Sigmoid colon (tissue), 7 donors: ENCODE data around the gene STK24. TPM values are rescaled to one million over a fixed set of nuclear protein-coding genes. Genes with fewer than 3 reads are reported as not detected.

ENCODE experiments used
- DNase-seq: peaks from one replicate; pipeline ENCODE4 v3.0.0-alpha.2; 2019
- H3K27ac ChIP-seq, 4 donors: fragments of 200-600 bp; sonication (generic); one replicate each; pipeline ENCODE4 v1.5.1; 2016 to 2019; ENCODE audit warnings: mild to moderate bottlenecking in 1 of 4
- H3K27me3 ChIP-seq, 3 donors: fragments of 200-600 bp; sonication (generic); one replicate each; pipeline ENCODE4 v1.5.1; 2019; ENCODE audit warnings: mild to moderate bottlenecking in 1 of 3
- H3K36me3 ChIP-seq, 4 donors: fragments of 200-600 bp; sonication (generic); one replicate each; pipeline ENCODE4 v1.5.1; 2016 to 2019
- H3K4me1 ChIP-seq, 4 donors: fragments of 200-600 bp; sonication (generic); one replicate each; pipeline ENCODE4 v1.5.1; 2017 to 2019
- H3K4me3 ChIP-seq, 4 donors: fragments of 200-600 bp; sonication (generic); one replicate each; pipeline ENCODE4 v1.5.1; 2017 to 2019; ENCODE audit warnings: mild to moderate bottlenecking in 2 of 4, moderate library complexity in 1 of 4
- H3K9me3 ChIP-seq, 4 donors: fragments of 200-600 bp in 3 of 4; sonication (generic) in 3 of 4; one replicate each; pipeline versions ENCODE4 v1.5.1 to v1.6.1; 2013 to 2019
- EP300 ChIP-seq, 4 donors: sonication (generic); formaldehyde crosslinking; IDR thresholded peaks; one replicate each; pipeline ENCODE4 v1.6.1; 2017; ENCODE audit warnings: antibody characterized with exemption in 4 of 4
- POLR2A ChIP-seq, 2 donors: fragments of 450-650 bp; IDR thresholded peaks; one replicate each; pipeline ENCODE4 v1.6.1; 2016; ENCODE audit warnings: antibody characterized with exemption in 2 of 2, mild to moderate bottlenecking in 2 of 2, moderate library complexity in 2 of 2
- POLR2AphosphoS5 ChIP-seq, 4 donors: sonication (generic); formaldehyde crosslinking; IDR thresholded peaks; one replicate each; pipeline ENCODE4 v1.6.1; 2017; ENCODE audit warnings: antibody characterized with exemption in 4 of 4
- WGBS, 2 donors: extraction: QIAGEN DNeasy Blood & Tissue Kit; methylation state at CpG; one replicate each; pipeline ENCODE4 v1.1.7; 2013; 5-methylcytosine and 5-hydroxymethylcytosine counted together
- intact Hi-C: fragments of 100-400 bp; cut with DNase I; formaldehyde crosslinking; loops from one replicate; pipeline ENCODE4 v1.15.1; 2023
- polyA plus RNA-seq, 3 donors: library from polyadenylated mRNA; stranded (reverse); fragments of 200-250 nt; gene quantifications; one replicate each; pipeline ENCODE4 v1.2.3, GENCODE V29; 2013
- total RNA-seq, 4 donors: library from RNA; depleted of rRNA; stranded (reverse); fragments of >200 nt; gene quantifications; one replicate each; pipeline ENCODE4 v1.1.0, GENCODE V29; 2016
- TF ChIP-seq, protein P1 (sequence below), 4 experiments: fragments of 450-650 bp in 3 of 4; fragments of 200-600 bp in 1 of 4; IDR thresholded peaks; one replicate each; pipeline ENCODE4 v1.5.1; 2016 to 2019; ENCODE audit warnings: antibody characterized with exemption in 4 of 4, mild to moderate bottlenecking in 3 of 4, moderate library complexity in 2 of 4
- donor health status: healthy with polysubstance abuse.
- donor health status: Bipolar disorder and iron deficiency.
- donor health status: healthy.

STK24 gene
- total and polyA plus RNA-seq, 7 donors: 59.7 to 200 (median 78.9) TPM

DNA sequence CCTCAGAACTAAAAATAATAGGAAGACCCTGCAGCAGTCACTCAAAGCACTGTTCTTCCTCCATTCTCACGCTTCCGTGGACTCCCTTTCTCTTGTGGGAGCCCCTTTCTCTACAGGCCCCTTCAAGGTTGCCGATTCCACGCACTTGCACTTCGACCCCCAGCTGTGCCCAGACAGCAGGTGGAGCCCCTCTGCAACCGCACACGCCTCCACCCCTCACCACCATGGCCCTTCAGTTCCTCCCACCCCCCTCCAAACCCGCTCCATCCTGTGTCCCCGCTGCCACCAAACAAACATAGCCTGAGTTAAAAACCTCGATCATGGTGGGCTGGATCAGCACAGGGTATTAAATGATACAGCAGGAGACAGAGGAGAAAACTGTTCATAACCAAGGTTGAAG is 102.6 kb downstream of the STK24 start:
- Histone ChIP-seq H3K4me3 (no peak overlapping the region), H3K27me3 (no peaks in the 10 kb centered on the region), H3K9me3 (no peaks in the 10 kb centered on the region), H3K4me1 (peaks cover 0 to 49% (median 40%) of the 10 kb centered on the region in 4 donors), H3K36me3 (peaks cover 12 to 34% (median 16%) of the 10 kb centered on the region in 4 donors), H3K27ac (no peak overlapping the region)
- WGBS, 2 donors: 86 to 89% methylated on average over 10 of the region's 10 CpGs
- TF ChIP-seq EP300 (IDR thresholded peaks at IDR 0.05) (no peak), POLR2AphosphoS5 (IDR thresholded peaks at IDR 0.05) (no peak), POLR2A (IDR thresholded peaks at IDR 0.05) (no peak)
- TF ChIP-seq, protein P1, sequence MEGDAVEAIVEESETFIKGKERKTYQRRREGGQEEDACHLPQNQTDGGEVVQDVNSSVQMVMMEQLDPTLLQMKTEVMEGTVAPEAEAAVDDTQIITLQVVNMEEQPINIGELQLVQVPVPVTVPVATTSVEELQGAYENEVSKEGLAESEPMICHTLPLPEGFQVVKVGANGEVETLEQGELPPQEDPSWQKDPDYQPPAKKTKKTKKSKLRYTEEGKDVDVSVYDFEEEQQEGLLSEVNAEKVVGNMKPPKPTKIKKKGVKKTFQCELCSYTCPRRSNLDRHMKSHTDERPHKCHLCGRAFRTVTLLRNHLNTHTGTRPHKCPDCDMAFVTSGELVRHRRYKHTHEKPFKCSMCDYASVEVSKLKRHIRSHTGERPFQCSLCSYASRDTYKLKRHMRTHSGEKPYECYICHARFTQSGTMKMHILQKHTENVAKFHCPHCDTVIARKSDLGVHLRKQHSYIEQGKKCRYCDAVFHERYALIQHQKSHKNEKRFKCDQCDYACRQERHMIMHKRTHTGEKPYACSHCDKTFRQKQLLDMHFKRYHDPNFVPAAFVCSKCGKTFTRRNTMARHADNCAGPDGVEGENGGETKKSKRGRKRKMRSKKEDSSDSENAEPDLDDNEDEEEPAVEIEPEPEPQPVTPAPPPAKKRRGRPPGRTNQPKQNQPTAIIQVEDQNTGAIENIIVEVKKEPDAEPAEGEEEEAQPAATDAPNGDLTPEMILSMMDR (IDR thresholded peaks at IDR 0.05): no peak
- no peak for DNase-seq
- intact Hi-C loops: no loop called here

DNA sequence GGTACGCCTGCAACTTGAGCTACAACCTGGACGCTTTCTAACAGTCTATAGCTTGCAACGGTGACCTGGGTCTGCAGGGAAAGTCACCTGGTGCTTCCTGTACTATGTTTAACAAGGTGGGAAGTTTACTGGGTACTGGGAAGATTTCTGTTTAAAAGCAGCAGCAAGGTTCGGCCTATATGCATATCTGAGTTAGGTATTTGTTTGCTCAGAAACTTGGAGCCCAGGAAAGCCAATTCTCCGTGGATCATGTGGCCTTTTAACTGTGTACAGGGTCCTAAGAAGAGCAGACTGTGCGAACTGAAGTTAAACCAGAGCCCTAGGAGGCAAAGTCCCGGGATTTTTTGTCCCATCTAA is 103.1 kb downstream of the STK24 start:
- Histone ChIP-seq H3K27ac (no peak overlapping the region), H3K36me3 (peaks cover 12 to 37% (median 16%) of the 10 kb centered on the region in 4 donors), H3K27me3 (no peaks in the 10 kb centered on the region), H3K4me3 (no peak overlapping the region), H3K9me3 (no peaks in the 10 kb centered on the region), H3K4me1 (peaks cover 0 to 45% (median 35%) of the 10 kb centered on the region in 4 donors)
- TF ChIP-seq, protein P1 (IDR thresholded peaks at IDR 0.05): no peak
- no peak for TF ChIP-seq EP300 (IDR thresholded peaks at IDR 0.05)
- TF ChIP-seq POLR2A (IDR thresholded peaks at IDR 0.05): no peak
- no peak for TF ChIP-seq POLR2AphosphoS5 (IDR thresholded peaks at IDR 0.05)
- no peak for DNase-seq
- intact Hi-C loops: no loop called here
- WGBS, 2 donors: 43 to 69% methylated on average over 7 of the region's 7 CpGs

DNA sequence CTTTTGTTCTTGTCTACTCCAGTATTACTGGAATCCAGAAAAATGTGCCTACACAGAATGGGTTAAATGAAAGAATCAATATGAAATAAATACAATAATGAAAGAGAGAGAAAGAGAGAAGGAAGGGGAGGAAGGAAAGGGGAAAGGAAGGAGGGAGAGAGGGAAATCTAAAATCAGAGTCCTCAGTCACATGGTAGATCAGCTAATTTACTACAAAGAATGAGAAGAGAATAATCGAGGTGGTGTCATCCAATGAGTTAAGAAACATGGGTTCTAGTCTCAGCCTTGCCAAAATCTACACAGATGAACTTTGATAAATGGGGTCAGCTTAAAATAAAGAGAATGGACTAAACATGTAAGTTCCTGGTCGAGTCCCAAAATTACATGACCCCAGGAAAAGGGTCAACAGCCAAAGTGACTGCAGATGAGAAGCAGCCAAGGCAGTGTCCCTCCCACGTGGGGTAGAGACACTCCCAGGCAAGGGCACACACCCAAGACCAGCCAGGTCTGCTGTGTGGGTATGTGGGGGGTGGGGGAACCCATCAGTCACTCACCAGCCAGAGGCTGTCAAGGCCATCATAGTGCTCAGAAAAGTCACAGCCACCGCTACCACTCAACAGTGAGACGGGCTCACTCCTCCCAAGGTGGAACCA is 103.6 kb downstream of the STK24 start:
- 62 to 80% methylated on average over 5 of the region's 5 CpGs for WGBS, 2 donors
- no peak overlapping the region for H3K27ac ChIP-seq
- TF ChIP-seq POLR2AphosphoS5 (IDR thresholded peaks at IDR 0.05) (no peak), EP300 (IDR thresholded peaks at IDR 0.05) (no peak), POLR2A (IDR thresholded peaks at IDR 0.05) (no peak)
- TF ChIP-seq, protein P1 (IDR thresholded peaks at IDR 0.05): no peak
- intact Hi-C loops: no loop called here
- H3K4me1 ChIP-seq: peaks cover 0 to 45% (median 33%) of the 10 kb centered on the region in 4 donors
- H3K36me3 ChIP-seq: peaks cover 12 to 37% (median 16%) of the 10 kb centered on the region in 4 donors
- DNase-seq: peak; percentile 56
- H3K27me3 ChIP-seq: no peaks in the 10 kb centered on the region
- no peak overlapping the region for H3K4me3 ChIP-seq
- H3K9me3 ChIP-seq: no peaks in the 10 kb centered on the region

DNA sequence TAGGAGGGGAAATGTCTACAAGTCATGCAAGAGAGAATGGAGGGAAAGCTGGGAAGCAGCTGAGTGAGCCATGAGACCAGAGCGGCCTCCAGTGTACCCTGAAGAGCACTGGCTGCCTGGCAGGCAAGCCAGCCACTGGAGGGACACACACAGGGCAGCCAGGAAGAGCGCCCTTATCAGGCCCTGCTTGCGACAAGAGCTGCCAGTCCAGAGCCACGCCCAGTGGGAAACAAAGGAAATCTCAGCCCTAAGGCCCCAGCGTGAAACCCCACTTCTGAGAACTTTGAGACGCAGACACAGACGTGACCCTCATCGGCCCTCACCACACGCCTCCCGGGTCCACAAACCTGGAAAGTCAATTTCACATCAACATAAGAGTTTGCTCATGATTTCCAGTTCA is 105.0 kb downstream of the STK24 start:
- intact Hi-C loops: no loop called here
- WGBS, 2 donors: 61 to 76% methylated on average over 10 of the region's 10 CpGs
- Histone ChIP-seq H3K36me3 (peaks cover 12 to 37% (median 16%) of the 10 kb centered on the region in 4 donors), H3K4me1 (peaks cover 0 to 45% (median 37%) of the 10 kb centered on the region in 4 donors), H3K9me3 (no peaks in the 10 kb centered on the region), H3K4me3 (no peak overlapping the region), H3K27me3 (no peaks in the 10 kb centered on the region), H3K27ac (no peak overlapping the region)
- DNase-seq: no peak
- TF ChIP-seq, protein P1 (IDR thresholded peaks at IDR 0.05): no peak
- no peak for TF ChIP-seq POLR2AphosphoS5 (IDR thresholded peaks at IDR 0.05)
- no peak for TF ChIP-seq POLR2A (IDR thresholded peaks at IDR 0.05)
- no peak for TF ChIP-seq EP300 (IDR thresholded peaks at IDR 0.05)
